GM12872 (cell line): ENCODE data around the gene RASGRF2.

Source experiments
- TF ChIP-seq, protein P1 (sequence below): IDR thresholded peaks from 3 replicates; pipeline ENCODE4 v1.5.1; 2011; ENCODE audit warnings: low read depth, mild to moderate bottlenecking, low read length, moderate library complexity; ENCODE audit not compliant: insufficient read depth

RASGRF2 gene

DNA sequence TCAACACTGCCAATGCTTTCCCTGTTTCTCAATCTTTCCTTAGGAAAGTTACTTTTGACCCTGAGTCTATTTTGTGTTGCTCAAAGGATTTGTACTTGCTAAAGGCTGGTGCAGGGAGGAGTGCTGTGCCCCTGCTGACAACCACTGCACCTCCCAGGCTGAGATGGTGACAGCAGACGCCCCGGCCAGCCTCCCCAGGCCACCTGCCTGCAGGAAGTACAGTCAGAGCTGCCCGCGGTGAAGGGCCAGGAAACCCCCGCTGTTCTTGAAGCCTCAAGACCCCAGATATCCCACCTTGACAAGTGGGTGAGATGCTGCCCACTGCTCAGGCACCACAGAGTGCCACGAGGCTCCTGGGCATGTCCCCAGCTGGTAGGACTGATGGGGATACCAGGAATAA, 228.8 kb downstream of the RASGRF2 start:
- TF ChIP-seq, protein P1, sequence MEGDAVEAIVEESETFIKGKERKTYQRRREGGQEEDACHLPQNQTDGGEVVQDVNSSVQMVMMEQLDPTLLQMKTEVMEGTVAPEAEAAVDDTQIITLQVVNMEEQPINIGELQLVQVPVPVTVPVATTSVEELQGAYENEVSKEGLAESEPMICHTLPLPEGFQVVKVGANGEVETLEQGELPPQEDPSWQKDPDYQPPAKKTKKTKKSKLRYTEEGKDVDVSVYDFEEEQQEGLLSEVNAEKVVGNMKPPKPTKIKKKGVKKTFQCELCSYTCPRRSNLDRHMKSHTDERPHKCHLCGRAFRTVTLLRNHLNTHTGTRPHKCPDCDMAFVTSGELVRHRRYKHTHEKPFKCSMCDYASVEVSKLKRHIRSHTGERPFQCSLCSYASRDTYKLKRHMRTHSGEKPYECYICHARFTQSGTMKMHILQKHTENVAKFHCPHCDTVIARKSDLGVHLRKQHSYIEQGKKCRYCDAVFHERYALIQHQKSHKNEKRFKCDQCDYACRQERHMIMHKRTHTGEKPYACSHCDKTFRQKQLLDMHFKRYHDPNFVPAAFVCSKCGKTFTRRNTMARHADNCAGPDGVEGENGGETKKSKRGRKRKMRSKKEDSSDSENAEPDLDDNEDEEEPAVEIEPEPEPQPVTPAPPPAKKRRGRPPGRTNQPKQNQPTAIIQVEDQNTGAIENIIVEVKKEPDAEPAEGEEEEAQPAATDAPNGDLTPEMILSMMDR: no peak

DNA sequence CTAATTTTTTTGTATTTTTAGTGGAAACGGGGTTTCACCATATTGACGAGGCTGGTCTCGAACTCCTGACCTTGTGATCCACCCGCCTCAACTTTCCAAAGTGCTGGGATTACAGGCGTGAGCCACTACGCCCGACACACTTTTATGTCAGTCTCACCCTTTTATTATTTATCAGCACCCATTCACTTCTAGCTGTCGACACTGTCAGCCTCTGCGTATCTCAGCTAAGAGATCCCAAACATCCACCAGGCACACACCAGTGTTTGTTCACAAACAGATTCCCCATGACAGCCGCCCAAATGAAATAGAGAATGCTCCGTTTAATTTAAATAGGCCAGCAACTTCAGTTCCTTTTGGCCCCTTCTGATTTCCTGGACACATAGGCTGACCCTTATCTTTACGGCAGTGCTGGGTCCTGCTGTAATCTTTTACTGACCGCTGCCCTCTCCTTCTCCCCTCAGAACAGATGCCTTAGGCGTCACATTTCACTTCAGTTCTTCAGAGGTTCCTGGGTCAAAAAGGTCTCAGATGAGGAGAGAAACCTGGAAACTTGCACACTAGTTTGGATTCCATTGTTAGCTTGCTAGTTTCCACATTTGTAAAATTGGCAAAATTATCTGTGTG, 229.8 kb downstream of the RASGRF2 start:
- TF ChIP-seq, protein P1: no peak

DNA sequence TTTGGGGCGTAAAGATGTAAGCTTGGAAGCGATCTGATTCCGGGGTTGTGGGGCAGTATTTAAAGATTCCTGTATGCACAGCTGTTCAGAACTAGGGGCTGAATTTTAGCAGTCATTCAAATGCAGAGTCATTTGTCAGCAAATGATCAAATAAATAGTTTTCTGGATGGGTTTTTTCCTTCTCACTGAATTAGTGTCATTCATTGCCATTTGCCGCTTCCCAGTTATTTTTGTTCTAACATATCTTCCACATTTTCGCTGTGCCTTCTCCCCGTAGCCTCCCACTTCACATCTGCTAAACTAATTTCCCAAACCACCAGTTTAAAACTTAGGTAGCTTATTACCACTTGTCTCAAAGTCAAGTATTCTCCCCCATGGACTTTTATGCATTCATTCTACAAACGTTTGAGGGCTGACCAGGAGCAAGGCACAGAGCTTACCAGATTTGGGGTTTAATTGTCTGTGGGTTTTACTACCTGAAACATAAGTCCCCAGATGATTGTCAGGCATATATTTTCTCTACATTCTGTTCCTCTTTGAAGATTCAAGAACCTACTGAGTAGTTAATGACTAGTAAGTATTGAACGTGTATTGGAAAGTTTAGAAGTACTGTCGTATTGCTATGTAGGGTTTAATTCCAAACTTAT, 231.7 kb downstream of the RASGRF2 start:
- TF ChIP-seq, protein P1: no peak

DNA sequence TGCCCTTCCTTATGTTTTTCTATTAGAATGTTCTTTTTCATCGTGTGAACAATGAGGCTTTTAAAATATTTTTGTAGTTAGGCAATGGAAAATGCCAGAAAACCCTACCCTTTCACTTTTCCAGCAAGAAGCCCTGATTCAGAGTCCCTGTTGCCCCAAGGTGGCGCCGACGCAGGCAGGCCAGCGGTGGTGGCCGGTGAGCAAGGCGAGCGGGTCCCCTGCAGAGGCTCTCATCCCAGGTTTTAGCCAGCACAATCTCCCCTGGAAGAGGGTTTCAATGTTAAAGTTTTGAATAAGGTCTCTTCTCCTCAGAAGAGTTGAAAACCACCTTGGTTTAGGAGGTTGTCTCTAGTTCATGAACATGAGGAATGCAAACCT, 232.2 kb downstream of the RASGRF2 start:
- TF ChIP-seq, protein P1: no peak

DNA sequence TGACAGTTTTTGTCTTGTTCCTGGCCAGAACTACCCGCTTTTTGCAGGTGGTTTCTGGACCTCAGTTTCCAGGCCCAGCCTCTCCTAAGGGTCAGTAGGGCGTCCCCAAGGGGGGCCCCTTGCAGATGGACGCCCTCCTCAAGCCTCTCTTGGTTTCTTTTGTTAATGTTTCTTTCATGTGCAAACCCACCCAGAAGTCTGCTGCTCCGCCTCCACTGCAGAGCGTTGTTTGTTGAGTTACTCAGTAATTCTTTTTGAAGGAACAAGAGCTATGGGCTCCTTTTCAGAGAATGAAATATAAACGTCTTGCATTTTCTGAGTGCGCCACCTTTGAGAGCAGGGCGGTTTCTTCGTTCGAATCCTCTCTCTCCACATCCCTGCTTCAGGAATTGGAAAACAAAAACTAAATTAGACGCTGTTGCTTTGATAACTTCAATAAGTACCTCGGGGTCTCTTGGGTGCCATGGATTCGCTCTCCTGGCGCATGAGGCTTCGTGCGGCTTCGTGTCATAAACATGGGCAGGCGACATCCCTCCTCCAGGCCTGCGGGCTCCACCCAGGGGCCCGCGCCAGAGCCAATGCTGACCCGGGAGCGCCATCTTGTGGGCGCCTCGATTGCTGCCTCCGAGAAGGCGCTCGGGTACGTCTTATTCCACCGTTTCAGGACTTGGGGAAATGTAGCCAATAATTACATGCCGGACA, 234.6 kb downstream of the RASGRF2 start:
- TF ChIP-seq, protein P1: peak; percentile 89

DNA sequence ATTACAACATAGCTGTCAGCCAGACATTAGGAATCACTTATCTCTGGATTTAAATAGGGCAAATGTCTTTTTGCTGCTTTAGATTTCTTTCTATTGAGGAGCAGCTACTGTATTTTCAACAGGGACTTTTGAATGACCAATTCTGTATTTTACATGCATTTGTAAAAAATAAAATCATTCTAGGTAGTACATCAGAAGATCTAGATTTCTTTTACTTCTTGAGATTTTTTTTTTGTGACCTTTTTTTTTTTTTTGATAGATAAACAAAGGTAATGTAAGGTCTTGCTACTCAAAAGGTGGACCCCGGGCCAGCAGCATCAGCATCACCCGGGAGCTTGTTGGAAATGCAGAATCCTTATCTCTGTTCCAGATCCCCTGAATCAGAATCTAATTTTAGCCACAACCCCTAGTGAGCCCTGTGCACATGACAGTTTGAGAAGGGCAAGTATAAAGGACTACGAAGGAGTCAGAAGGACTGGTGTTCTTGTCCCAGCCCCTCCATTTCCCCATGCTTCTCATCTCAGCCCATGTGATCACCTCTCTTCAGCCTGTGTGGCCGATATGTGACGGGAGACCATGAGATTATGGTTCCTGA, 235.3 kb downstream of the RASGRF2 start:
- TF ChIP-seq, protein P1: no peak

DNA sequence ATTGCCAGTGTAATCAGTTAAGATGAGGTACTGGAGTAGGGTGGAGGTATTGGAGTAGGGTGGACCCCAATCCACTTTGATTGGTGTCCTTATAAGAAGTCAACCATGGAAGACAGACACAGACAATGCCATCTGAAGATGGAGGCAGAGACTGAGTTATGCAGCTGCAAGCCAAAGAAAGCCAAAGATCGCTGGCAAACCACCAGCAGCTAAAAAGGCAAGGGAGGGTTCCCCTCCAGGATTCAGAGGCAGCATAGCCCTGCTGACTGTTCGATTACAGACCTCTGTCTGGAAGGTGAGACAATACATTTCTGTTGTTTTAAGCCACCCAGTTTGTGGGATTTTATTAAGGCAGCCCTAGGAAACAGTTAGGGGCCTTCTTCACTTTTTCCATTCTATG, 242.5 kb downstream of the RASGRF2 start:
- TF ChIP-seq, protein P1: no peak
